T-cell (primary cell): ENCODE results near the gene CTXN1. TPM values are rescaled to one million over a fixed set of nuclear protein-coding genes. Genes with fewer than 3 reads are reported as not detected.

Experiments
- ATAC-seq, 4 experiments: fragments of 200-7000 bp in 3 of 4; fragments of 150-1000 bp in 1 of 4; cut with Tn5 transposase; replicated peaks in 1 of 4; 1 replicate in 3 of 4; 2 replicates in 1 of 4; pipeline ENCODE4 v1.10.0; 2021; ENCODE audit warnings: moderate library complexity in 3 of 4, mild to moderate bottlenecking in 2 of 4, moderate number of reproducible peaks in 1 of 4
- CTCF ChIA-PET, 2 donors: fragments of 300-600 bp; sonication (Branson Sonifier 250); formaldehyde crosslinking; loops; one replicate each; lab custom pipeline; 2022; ENCODE audit warnings: antibody characterized with exemption in 2 of 2; lab: Charles Lee
- POLR2A ChIA-PET, 2 donors: fragments of 300-600 bp; sonication (Branson Sonifier 250); formaldehyde crosslinking; loops; one replicate each; lab custom pipeline; 2022; ENCODE audit warnings: antibody characterized with exemption in 2 of 2; lab: Charles Lee
- DNase-seq, 35 experiments: peaks; one replicate each; pipeline versions ENCODE4 v3.0.0 to v3.0.0-alpha.2; 2013 to 2023
- H3K27ac ChIP-seq: one replicate; pipeline ENCODE4 v1.5.1; 2013; ENCODE audit warnings: low read length
- H3K27me3 ChIP-seq, 2 experiments: replicated peaks in 1 of 2; 1 replicate in 1 of 2; 2 replicates in 1 of 2; pipeline versions ENCODE4 v1.6.1 to v1.7.0; 2013; ENCODE audit warnings: low read length in 1 of 2, mixed read lengths in 1 of 2; ENCODE audit not compliant: control insufficient read depth in 2 of 2, insufficient read depth in 2 of 2; ENCODE audit errors: extremely low read depth in 1 of 2
- H3K36me3 ChIP-seq, 2 donors: 1 replicate in 1 of 2; 2 replicates in 1 of 2; pipeline versions ENCODE4 v1.6.1 to v1.7.0; 2013; ENCODE audit warnings: low read length in 1 of 2; ENCODE audit not compliant: control insufficient read depth in 2 of 2, insufficient read depth in 1 of 2; ENCODE audit errors: extremely low read depth in 1 of 2
- H3K4me1 ChIP-seq, 2 experiments: 1 replicate in 1 of 2; 2 replicates in 1 of 2; pipeline versions ENCODE4 v1.6.1 to v1.7.0; 2013; ENCODE audit warnings: low read length in 2 of 2, mixed read lengths in 1 of 2; ENCODE audit not compliant: insufficient read depth in 2 of 2, control insufficient read depth in 1 of 2; ENCODE audit errors: extremely low read depth in 1 of 2
- H3K4me3 ChIP-seq, 2 donors: 1 replicate in 1 of 2; 2 replicates in 1 of 2; pipeline versions ENCODE4 v1.5.1 to v1.7.0; 2013; ENCODE audit warnings: mild to moderate bottlenecking in 2 of 2, low read length in 1 of 2, moderate library complexity in 1 of 2; ENCODE audit not compliant: control insufficient read depth in 1 of 2; ENCODE audit errors: extremely low read depth in 1 of 2
- H3K9me3 ChIP-seq: 2 replicates; pipeline ENCODE4 v1.7.0; 2013
- H3K27ac Mint-ChIP-seq, 2 donors: one replicate each; pipeline ENCODE4 v1.8.0; 2020 to 2021; ENCODE audit warnings: mild to moderate bottlenecking in 2 of 2, mixed read lengths in 2 of 2
- H3K27me3 Mint-ChIP-seq, 2 donors: one replicate each; pipeline ENCODE4 v1.8.0; 2021 to 2022; ENCODE audit warnings: mixed read lengths in 2 of 2
- H3K36me3 Mint-ChIP-seq: one replicate; pipeline ENCODE4 v1.8.0; 2021; ENCODE audit warnings: mixed read lengths
- H3K4me1 Mint-ChIP-seq, 3 donors: one replicate each; pipeline ENCODE4 v1.8.0; 2020 to 2022; ENCODE audit warnings: mixed read lengths in 3 of 3, mild to moderate bottlenecking in 1 of 3
- H3K4me3 Mint-ChIP-seq, 3 donors: one replicate each; pipeline ENCODE4 v1.8.0; 2020 to 2022; ENCODE audit warnings: mild to moderate bottlenecking in 3 of 3, mixed read lengths in 3 of 3, moderate library complexity in 3 of 3
- H3K9me3 Mint-ChIP-seq, 3 donors: one replicate each; pipeline ENCODE4 v1.8.0; 2020 to 2022; ENCODE audit warnings: mixed read lengths in 3 of 3
- WGBS: methylation state at CpG from one replicate; pipeline ENCODE4 v1.1.5; 2013; ENCODE audit warnings: missing lambda C conversion rate; ENCODE audit not compliant: insufficient coverage; 5-methylcytosine and 5-hydroxymethylcytosine counted together
- total RNA-seq, 35 experiments: library from RNA in 6 of 35; stranded (reverse) in 6 of 35; fragments of 120-200 nt in 1 of 35; gene quantifications; one replicate each; pipeline versions ENCODE4 v1.2.1 to v1.2.4 and lab custom pipeline; 2013 to 2026

The CTXN1 gene
- total RNA-seq, 5 donors from 2014 or later (not counting 1 experiment from before 2014, with no cell fraction given): 0.19 to 0.47 (median 0.30) TPM; not detected in 1

DNA sequence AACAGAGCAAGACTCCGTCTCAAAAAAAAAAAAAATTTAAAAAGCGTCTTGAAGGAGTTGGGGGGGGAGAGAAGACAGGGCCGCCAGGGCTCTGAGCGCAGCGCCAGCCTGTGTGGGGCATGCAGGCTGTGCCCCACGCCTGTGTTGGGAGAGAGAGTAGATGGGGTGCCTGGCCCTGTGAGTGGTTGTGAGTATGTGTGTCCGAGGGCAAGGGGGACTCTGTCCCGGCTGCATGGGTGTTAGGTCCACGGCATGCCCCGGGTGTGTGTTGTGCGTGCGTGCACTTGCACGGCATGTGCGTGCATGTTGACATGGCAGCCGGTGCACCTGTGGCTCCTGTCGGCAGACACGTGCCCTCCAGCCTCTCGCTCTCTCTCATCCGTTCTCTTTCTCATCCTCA, 18.8 kb downstream of the CTXN1 start:
- no peak overlapping the region for H3K4me3 ChIP-seq
- no peaks in the 10 kb centered on the region for H3K9me3 Mint-ChIP-seq
- DNase-seq: no peak
- H3K27ac Mint-ChIP-seq: no peak overlapping the region
- CTCF ChIA-PET: no interaction called here
- WGBS: over 99% methylated on average over 13 of the region's 19 CpGs
- peaks cover 27 to 32% (median 29%) of the 10 kb centered on the region in 3 donors for H3K4me1 Mint-ChIP-seq
- no peaks in the 10 kb centered on the region for H3K9me3 ChIP-seq
- H3K36me3 ChIP-seq: peaks cover 21 to 39% of the 10 kb centered on the region in 2 donors
- H3K27me3 ChIP-seq: no peaks in the 10 kb centered on the region
- H3K27ac ChIP-seq: no peak overlapping the region
- H3K27me3 Mint-ChIP-seq: no peaks in the 10 kb centered on the region
- H3K4me1 ChIP-seq: peaks cover 6 to 55% of the 10 kb centered on the region in 2 experiments
- peaks cover 21% of the 10 kb centered on the region for H3K36me3 Mint-ChIP-seq
- no peak overlapping the region for H3K4me3 Mint-ChIP-seq
- ATAC-seq: no peak
- POLR2A ChIA-PET: no interaction called here

DNA sequence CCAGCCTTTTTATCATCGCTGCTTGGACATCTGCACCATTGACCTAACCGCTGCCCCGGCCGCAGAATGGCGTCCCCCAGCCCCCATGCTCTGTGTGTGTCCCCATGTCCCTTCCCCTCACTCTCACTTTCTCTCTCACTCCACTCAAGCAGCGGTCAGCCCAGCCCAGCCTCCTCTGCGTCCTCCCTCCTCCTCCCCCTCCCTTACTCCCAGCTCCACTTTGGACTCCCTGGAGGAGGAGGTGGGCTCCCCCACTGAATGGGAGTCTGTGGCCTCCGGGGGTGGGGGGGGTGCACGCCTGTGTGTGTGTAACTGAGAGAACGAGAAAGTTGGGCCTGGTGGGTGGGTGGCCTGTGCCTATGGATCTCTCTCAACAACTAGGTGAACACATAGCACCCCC, 20.1 kb downstream of the CTXN1 start:
- Histone ChIP-seq H3K27me3 (no peaks in the 10 kb centered on the region), H3K4me1 (peaks cover 6 to 55% of the 10 kb centered on the region in 2 experiments), H3K9me3 (no peaks in the 10 kb centered on the region), H3K36me3 (peaks cover 17 to 26% of the 10 kb centered on the region in 2 donors), H3K27ac (no peak overlapping the region), H3K4me3 (no peak overlapping the region)
- H3K27ac Mint-ChIP-seq: no peak overlapping the region
- peaks cover 13% of the 10 kb centered on the region for H3K36me3 Mint-ChIP-seq
- H3K4me3 Mint-ChIP-seq: peak overlapping the region; percentile 56 to 88 (median 73)
- ChIA-PET POLR2A (no interaction called here), CTCF (no interaction called here)
- H3K4me1 Mint-ChIP-seq: peaks cover 27 to 32% (median 31%) of the 10 kb centered on the region in 3 donors
- no peaks in the 10 kb centered on the region for H3K9me3 Mint-ChIP-seq
- WGBS: no CpG with 5 or more reads among the region's 10 CpGs
- no peak for DNase-seq
- no peak for ATAC-seq
- H3K27me3 Mint-ChIP-seq: no peaks in the 10 kb centered on the region

DNA sequence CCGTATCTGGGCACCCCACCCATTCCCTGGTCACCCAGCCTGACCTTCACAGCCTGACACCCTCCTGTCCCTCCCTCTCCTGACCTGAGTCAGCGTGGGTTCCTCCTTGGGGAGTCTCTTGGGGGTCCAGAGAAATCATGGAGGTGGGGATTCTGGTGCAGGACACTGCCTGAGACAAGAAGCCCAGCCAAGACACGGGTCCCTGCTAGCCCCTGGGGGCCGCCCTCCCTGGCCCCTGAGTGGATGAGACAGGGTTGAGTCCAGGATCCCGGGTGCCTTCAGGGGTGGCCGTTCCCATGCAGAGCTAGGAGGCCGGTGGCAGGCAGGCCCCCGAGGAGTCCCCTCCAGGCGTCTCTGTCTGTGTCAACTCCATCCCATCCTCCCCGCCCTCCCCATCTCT, 20.7 kb downstream of the CTXN1 start:
- CTCF ChIA-PET: no interaction called here
- no peaks in the 10 kb centered on the region for H3K9me3 Mint-ChIP-seq
- Histone ChIP-seq H3K4me3 (peak overlapping the region in 1 of 2 donors; percentile 77), H3K36me3 (peaks cover 11 to 21% of the 10 kb centered on the region in 2 donors), H3K4me1 (peaks cover 6 to 55% of the 10 kb centered on the region in 2 experiments), H3K27ac (peak overlapping the region; percentile 84), H3K9me3 (no peaks in the 10 kb centered on the region), H3K27me3 (peaks cover 0 to under 1% of the 10 kb centered on the region in 2 experiments)
- ATAC-seq: no peak
- peaks cover 7% of the 10 kb centered on the region for H3K36me3 Mint-ChIP-seq
- no peak for DNase-seq
- POLR2A ChIA-PET: no interaction called here
- H3K27me3 Mint-ChIP-seq: no peaks in the 10 kb centered on the region
- H3K4me3 Mint-ChIP-seq: peak overlapping the region; percentile 83 to 88 (median 85)
- peaks cover 27 to 32% (median 31%) of the 10 kb centered on the region in 3 donors for H3K4me1 Mint-ChIP-seq
- WGBS: 83% methylated on average over 1 of the region's 10 CpGs
- H3K27ac Mint-ChIP-seq: peak overlapping the region; percentile 61 to 78

DNA sequence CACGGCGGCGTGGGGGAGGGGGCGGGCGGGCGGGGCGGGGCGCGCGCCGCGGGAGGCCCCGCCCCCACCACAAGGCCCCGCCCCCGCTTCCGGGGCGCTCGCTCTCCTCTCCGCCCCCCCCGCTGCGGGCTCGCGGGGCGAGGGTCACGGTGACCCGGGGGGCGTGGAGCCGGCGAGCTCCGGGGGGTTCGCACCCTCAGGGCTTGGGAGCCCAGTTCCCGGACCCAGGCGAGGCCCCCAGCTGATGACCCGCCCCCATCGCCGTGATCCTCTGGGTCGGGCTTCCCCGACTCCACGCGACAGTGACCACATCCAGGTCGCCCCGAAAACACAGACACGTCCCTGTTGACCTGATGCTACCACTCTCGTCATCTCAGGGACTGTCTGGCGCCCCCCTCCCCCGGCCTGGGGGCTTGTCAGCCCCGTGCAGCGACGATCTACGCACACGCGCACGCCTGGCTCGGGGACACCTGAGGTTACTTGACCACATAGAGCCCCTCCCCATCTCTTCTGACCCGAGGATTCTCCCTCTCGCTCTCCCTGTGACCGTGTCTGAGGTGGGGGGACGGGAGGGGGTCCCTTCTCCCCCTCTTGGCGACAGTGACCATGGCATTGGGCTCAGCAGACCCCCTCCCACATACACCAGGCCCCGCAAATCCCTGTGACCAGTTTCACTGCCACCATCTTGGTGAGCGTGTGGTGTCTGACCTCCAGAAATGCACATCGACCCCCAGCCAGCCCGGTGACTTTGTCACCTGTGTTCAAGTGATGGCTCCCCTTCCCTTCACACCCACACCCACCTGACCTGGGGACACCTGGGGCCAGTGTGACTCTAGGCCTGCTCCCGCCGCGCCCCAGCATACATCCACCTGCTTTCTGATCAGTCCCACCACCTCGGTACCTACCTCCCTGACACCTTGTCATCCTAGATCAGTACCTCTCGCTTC, 21.6 kb downstream of the CTXN1 start:
- peaks cover 0 to 10% of the 10 kb centered on the region in 2 experiments for H3K27me3 ChIP-seq
- no peaks in the 10 kb centered on the region for H3K27me3 Mint-ChIP-seq
- ATAC-seq (peak; percentile 67 to 77 (median 70)), DNase-seq (peak in 31 of 35 experiments; percentile 67 to 89 (median 78))
- POLR2A ChIA-PET: interaction anchor here (0.5 to 1.5 kb wide), 4 partner anchors 12 to 1015 kb away, joined by 3 to 9 read pairs (median 6); partner anchors contain the start of gene SNAPC2 (in 1 of the 2)
- H3K9me3 ChIP-seq: no peaks in the 10 kb centered on the region
- CTCF ChIA-PET: interaction anchor here in 1 of 2 donors (0.5 to 1.3 kb wide), 11 partner anchors 13 to 336 kb away, joined by 3 to 28 read pairs (median 6); partner anchors contain the start of genes PET100, SNAPC2, TIMM44 and TRAPPC5
- H3K4me1 ChIP-seq: peaks cover 6 to 55% of the 10 kb centered on the region in 2 experiments
- H3K36me3 Mint-ChIP-seq: peaks cover 7% of the 10 kb centered on the region
- WGBS: 16% methylated on average over 43 of the region's 68 CpGs
- H3K4me3 Mint-ChIP-seq: peak overlapping the region; percentile 83 to 88 (median 87)
- H3K36me3 ChIP-seq: peaks cover 6 to 15% of the 10 kb centered on the region in 2 donors
- peak overlapping the region; percentile 61 to 78 for H3K27ac Mint-ChIP-seq
- peak overlapping the region; percentile 77 to 82 for H3K4me3 ChIP-seq
- no peaks in the 10 kb centered on the region for H3K9me3 Mint-ChIP-seq
- H3K27ac ChIP-seq: peak overlapping the region; percentile 84
- peaks cover 27 to 32% (median 31%) of the 10 kb centered on the region in 3 donors for H3K4me1 Mint-ChIP-seq

DNA sequence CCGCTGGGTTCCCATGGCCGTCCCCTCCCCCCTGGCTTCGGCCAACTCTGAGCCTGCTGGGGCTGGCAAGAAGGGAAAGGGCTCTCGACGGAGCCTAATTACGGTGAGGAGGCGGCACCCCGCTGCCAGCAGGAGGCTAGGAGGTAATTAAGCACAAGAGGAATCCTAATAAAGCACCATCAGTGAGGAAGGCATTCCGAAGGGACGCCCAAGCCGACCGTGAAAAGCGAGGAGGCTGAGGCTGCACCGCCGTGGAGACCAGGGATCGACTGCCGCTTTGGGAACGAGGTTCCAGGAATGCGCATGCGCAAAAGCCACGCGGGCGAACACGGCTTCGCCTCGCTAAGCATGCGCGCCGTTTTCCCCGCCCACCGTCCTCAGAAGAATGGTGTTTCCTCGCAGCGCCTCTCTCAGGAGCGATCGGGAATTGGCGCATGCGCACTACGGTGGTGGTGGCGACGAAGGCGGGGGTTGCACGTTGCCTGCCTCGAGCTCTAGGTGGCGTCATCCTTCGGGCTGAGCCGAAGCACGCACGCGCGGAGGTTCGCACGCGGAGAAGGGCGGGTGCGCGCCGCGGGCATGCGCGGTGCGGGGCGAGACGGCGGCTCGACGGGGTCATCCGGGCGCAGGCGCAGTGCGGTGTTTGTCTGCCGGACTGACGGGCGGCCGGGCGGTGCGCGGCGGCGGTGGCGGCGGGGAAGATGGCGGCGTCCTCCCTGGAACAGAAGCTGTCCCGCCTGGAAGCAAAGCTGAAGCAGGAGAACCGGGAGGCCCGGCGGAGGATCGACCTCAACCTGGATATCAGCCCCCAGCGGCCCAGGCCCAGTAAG, 22.5 kb downstream of the CTXN1 start, which contains the start of gene MAP2K7:
Gene MAP2K7, plus strand, starts transcription at position 634 of the 830 bp plus-strand sequence. Its CDS starts 68 bp downstream, at position 702.
- WGBS: under 1% methylated on average over 78 of the region's 89 CpGs
- no peaks in the 10 kb centered on the region for H3K27me3 Mint-ChIP-seq
- ATAC-seq (peak; percentile 85 to 92 (median 90)), DNase-seq (peak; percentile 98 to 100 (median 100))
- Histone ChIP-seq H3K4me3 (peak within 1 kb of the TSS; percentile 77 to 82), H3K4me1 (peaks cover 6 to 49% of the 10 kb centered on the region in 2 experiments), H3K27ac (peak within 1 kb of the TSS; percentile 84), H3K9me3 (no peaks in the 10 kb centered on the region), H3K27me3 (peaks cover 0 to 11% of the 10 kb centered on the region in 2 experiments), H3K36me3 (peaks cover 3 to 15% of the 10 kb centered on the region in 2 donors)
- peak within 1 kb of the TSS; percentile 87 to 90 for H3K27ac Mint-ChIP-seq
- POLR2A ChIA-PET: interaction anchor here (0.5 to 1.5 kb wide), 4 partner anchors 13 to 1014 kb away, joined by 3 to 9 read pairs (median 6); partner anchors contain the start of gene SNAPC2 (in 1 of the 2)
- peak within 1 kb of the TSS; percentile 83 to 88 (median 87) for H3K4me3 Mint-ChIP-seq
- H3K4me1 Mint-ChIP-seq: peaks cover 27 to 32% (median 31%) of the 10 kb centered on the region in 3 donors
- no peaks in the 10 kb centered on the region for H3K9me3 Mint-ChIP-seq
- CTCF ChIA-PET: interaction anchor here (0.6 to 1.3 kb wide), 12 partner anchors 14 to 335 kb away, joined by 3 to 28 read pairs (median 6); partner anchors contain the start of genes PET100 (in 1 of the 2), SNAPC2 (in 1 of the 2), TIMM44 (in 1 of the 2) and TRAPPC5 (in 1 of the 2)
- H3K36me3 Mint-ChIP-seq: peaks cover 7% of the 10 kb centered on the region
